SK-N-SH (cell line): ENCODE results near the gene HAUS8. TPM values are rescaled to one million over a fixed set of nuclear protein-coding genes. Genes with fewer than 3 reads are reported as not detected.

Experiments
- CTCF ChIA-PET: fragments of 300-600, 350-600 bp; formaldehyde crosslinking; extraction: SDS; loops from one replicate; lab custom pipeline; 2021; lab: Yijun Ruan, JAX
- POLR2A ChIA-PET: fragments of 350-600 bp; sonication (Branson Sonifier 250); formaldehyde crosslinking; extraction: SDS; loops from one replicate; lab custom pipeline; 2020; ENCODE audit warnings: antibody characterized with exemption, inconsistent platforms; lab: Yijun Ruan, JAX
- DNase-seq: peaks from one replicate; pipeline ENCODE4 v3.0.0; 2012
- H2AFZ ChIP-seq: fragments of 200-600 bp; sonication (generic); 2 replicates; pipeline ENCODE4 v1.8.1; 2016; ENCODE audit warnings: antibody characterized with exemption, mild to moderate bottlenecking, low read depth
- H3F3A ChIP-seq: fragments of 200-600 bp; sonication (generic); replicated peaks from 2 replicates; pipeline ENCODE3; 2016; ENCODE audit warnings: antibody characterized with exemption, mild to moderate bottlenecking; ENCODE audit not compliant: insufficient read depth
- H3K27ac ChIP-seq, 2 experiments: fragments of 200-500 bp in 1 of 2; fragments of 200-600 bp in 1 of 2; sonication (Bioruptor generic) in 1 of 2; sonication (generic), shearing (Covaris generic) in 1 of 2; 2 replicates each; pipeline versions ENCODE4 v1.5.1 to v1.6.1; 2014 to 2016; ENCODE audit warnings: low read depth in 2 of 2, inconsistent platforms in 1 of 2, low read length in 1 of 2, mild to moderate bottlenecking in 1 of 2, mixed read lengths in 1 of 2
- H3K27me3 ChIP-seq: fragments of 200-600 bp; sonication (generic), shearing (Covaris generic); 2 replicates; pipeline ENCODE4 v1.6.1; 2016; ENCODE audit warnings: mixed run types; ENCODE audit not compliant: insufficient read depth
- H3K36me3 ChIP-seq, 2 experiments: fragments of 200-500 bp in 1 of 2; fragments of 200-600 bp in 1 of 2; sonication (Bioruptor generic) in 1 of 2; sonication (generic) in 1 of 2; replicated peaks in 1 of 2; 2 replicates each; pipeline versions ENCODE3 to v1.5.1; 2014 to 2016; ENCODE audit warnings: low read length in 1 of 2, mild to moderate bottlenecking in 1 of 2; ENCODE audit not compliant: insufficient read depth in 2 of 2, control insufficient read depth in 1 of 2
- H3K4me1 ChIP-seq, 2 experiments: fragments of 200-500 bp in 1 of 2; fragments of 200-600 bp in 1 of 2; sonication (Bioruptor generic) in 1 of 2; sonication (generic), shearing (Covaris generic) in 1 of 2; 2 replicates each; pipeline versions ENCODE4 v1.5.1 to v1.6.1; 2014 to 2016; ENCODE audit warnings: low read depth in 1 of 2, low read length in 1 of 2, mixed run types in 1 of 2; ENCODE audit not compliant: insufficient read depth in 2 of 2, control insufficient read depth in 1 of 2
- H3K4me2 ChIP-seq: fragments of 200-600 bp; sonication (generic), shearing (Covaris generic); 2 replicates; pipeline ENCODE4 v1.6.1; 2017; ENCODE audit warnings: mixed run types
- H3K4me3 ChIP-seq, 2 experiments: fragments of 200-500 bp in 1 of 2; fragments of 200-600 bp in 1 of 2; sonication (Bioruptor generic) in 1 of 2; sonication (generic), shearing (Covaris generic) in 1 of 2; 2 replicates each; pipeline versions ENCODE4 v1.5.1 to v1.8.1; 2014 to 2016; ENCODE audit warnings: low read depth in 2 of 2, inconsistent platforms in 1 of 2, low read length in 1 of 2, mild to moderate bottlenecking in 1 of 2, mixed read lengths in 1 of 2, moderate library complexity in 1 of 2
- H3K79me2 ChIP-seq: fragments of 200-600 bp; sonication (generic); 2 replicates; pipeline ENCODE4 v1.8.1; 2017; ENCODE audit warnings: mild to moderate bottlenecking; ENCODE audit not compliant: insufficient read depth
- H3K9ac ChIP-seq: fragments of 200-600 bp; sonication (generic); 2 replicates; pipeline ENCODE4 v1.6.1; 2017; ENCODE audit warnings: mixed run types
- H3K9me2 ChIP-seq: fragments of 200-600 bp; sonication (generic); 2 replicates; pipeline ENCODE4 v1.6.1; 2017; ENCODE audit warnings: mixed run types
- H3K9me3 ChIP-seq: fragments of 200-600 bp; sonication (generic); 2 replicates; pipeline ENCODE4 v1.6.1; 2017; ENCODE audit warnings: mixed run types, mild to moderate bottlenecking, moderate library complexity
- H4K20me1 ChIP-seq: fragments of 200-600 bp; sonication (generic); 2 replicates; pipeline ENCODE4 v1.6.1; 2017; ENCODE audit warnings: mild to moderate bottlenecking, mixed run types; ENCODE audit not compliant: insufficient read depth
- CHD2 ChIP-seq: fragments of 150-350 bp; IDR thresholded peaks from 2 replicates; pipeline ENCODE4 v1.6.1; 2018; ENCODE audit warnings: low read length; ENCODE audit not compliant: partially characterized antibody
- ELF1 ChIP-seq: IDR thresholded peaks from 2 replicates; pipeline ENCODE4 v1.4.0; 2012
- EZH2phosphoT487 ChIP-seq: fragments of 200-600 bp; sonication (generic); IDR thresholded peaks from 2 replicates; pipeline ENCODE4 v1.6.1; 2017; ENCODE audit warnings: low read depth, mixed run types, mild to moderate bottlenecking, antibody characterized with exemption, moderate library complexity, borderline replicate concordance
- FOSL2 ChIP-seq: IDR thresholded peaks from 2 replicates; pipeline ENCODE4 v1.4.0; 2012; ENCODE audit warnings: low read depth, mild to moderate bottlenecking, moderate library complexity, borderline replicate concordance
- GATA2 ChIP-seq: sonication (generic); formaldehyde crosslinking; IDR thresholded peaks from 2 replicates; pipeline ENCODE4 v1.5.0; 2020; ENCODE audit warnings: mild to moderate bottlenecking, missing genetic modification reagents
- JUND ChIP-seq: IDR thresholded peaks from 2 replicates; pipeline ENCODE4 v1.4.0; 2012
- MEF2A ChIP-seq: IDR thresholded peaks from 2 replicates; pipeline ENCODE4 v1.4.0; 2012; ENCODE audit warnings: low read depth, borderline replicate concordance
- POLR2AphosphoS5 ChIP-seq: IDR thresholded peaks from 2 replicates; pipeline ENCODE4 v1.6.1; 2012; ENCODE audit warnings: low read depth, low read length
- RCOR1 ChIP-seq: fragments of 150-350 bp; IDR thresholded peaks from 2 replicates; pipeline ENCODE4 v1.6.1; 2017; ENCODE audit warnings: antibody characterized with exemption, low read length
- RFX5 ChIP-seq: IDR thresholded peaks from 2 replicates; pipeline ENCODE4 v1.6.1; 2012; ENCODE audit warnings: mild to moderate bottlenecking, improper control_type of control experiment, low read length
- SMC3 ChIP-seq: IDR thresholded peaks from 2 replicates; pipeline ENCODE4 v1.6.1; 2012; ENCODE audit warnings: low read depth, low read length, improper control_type of control experiment
- TCF12 ChIP-seq: IDR thresholded peaks from 2 replicates; pipeline ENCODE4 v1.4.0; 2012
- TEAD4 ChIP-seq: IDR thresholded peaks from 2 replicates; pipeline ENCODE4 v1.4.0; 2012; ENCODE audit warnings: mild to moderate bottlenecking, borderline replicate concordance; ENCODE audit not compliant: insufficient read depth
- WGBS: methylation state at CpG from one replicate; pipeline ENCODE4 v1.1.6; 2017; ENCODE audit warnings: low lambda C conversion rate; 5-methylcytosine and 5-hydroxymethylcytosine counted together
- polyA plus RNA-seq, 3 experiments: library from polyadenylated mRNA; depleted of rRNA; stranded (reverse); fragments of >200 nt; gene quantifications; 2 replicates each; pipeline ENCODE4 v1.2.3, GENCODE V29; 2012
- TF ChIP-seq, protein P1 (sequence below): IDR thresholded peaks from 2 replicates; pipeline ENCODE4 v1.4.0; 2012; ENCODE audit warnings: low read depth, borderline replicate concordance
- TF ChIP-seq, protein P2 (sequence below): IDR thresholded peaks from 2 replicates; pipeline ENCODE4 v1.4.0; 2012; ENCODE audit warnings: low read depth
- TF ChIP-seq, protein P3 (sequence below): fragments of 150-350 bp; IDR thresholded peaks from 2 replicates; pipeline ENCODE4 v1.6.1; 2017; ENCODE audit warnings: antibody characterized with exemption, low read length, low read depth, borderline replicate concordance
- TF ChIP-seq, protein P4 (sequence below): fragments of 200-600 bp; sonication (generic); IDR thresholded peaks from 2 replicates; pipeline ENCODE4 v1.6.1; 2017; ENCODE audit warnings: antibody characterized with exemption, mild to moderate bottlenecking, moderate library complexity
- TF ChIP-seq, protein P5 (sequence below): IDR thresholded peaks from 2 replicates; pipeline ENCODE4 v1.6.1; 2012; ENCODE audit warnings: mild to moderate bottlenecking, low read depth, low read length, moderate library complexity

Gene HAUS8
- polyA plus RNA-seq, 1 of the 3 experiments (the other 2 are of a cell fraction), result 9.6 TPM

DNA sequence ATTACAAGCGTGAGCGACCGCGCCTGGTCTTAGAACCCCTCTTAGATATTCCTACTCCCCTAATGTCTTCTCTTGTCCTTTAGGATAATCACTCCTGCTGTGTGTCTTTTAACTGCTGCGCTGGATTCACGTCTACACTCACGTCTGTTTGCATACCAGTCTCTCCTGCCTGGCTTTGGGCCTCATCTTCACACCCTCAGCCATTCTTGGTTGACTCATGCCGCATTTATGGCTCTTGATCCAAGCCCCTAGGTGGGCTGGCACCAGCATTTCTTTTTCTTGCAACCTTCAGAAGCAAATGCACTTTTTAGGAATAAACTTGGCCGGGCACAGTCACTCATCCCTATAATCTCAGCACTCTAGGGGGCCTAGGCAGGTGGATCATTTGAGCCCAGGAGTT, 23.1 kb upstream of the HAUS8 start:
- no peak for DNase-seq
- Histone ChIP-seq H3K27me3 (no peaks in the 10 kb centered on the region), H3K9ac (no peak overlapping the region), H3K9me2 (no peaks in the 10 kb centered on the region), H3K79me2 (peaks cover 99% of the 10 kb centered on the region), H2AFZ (no peak overlapping the region), H3K4me2 (no peak overlapping the region), H3K4me1 (peaks cover 0 to 7% of the 10 kb centered on the region in 2 experiments; a peak in 1 of 4 replicates), H3K27ac (no peak overlapping the region), H3K9me3 (no peaks in the 10 kb centered on the region), H3K36me3 (peaks cover 8 to 23% of the 10 kb centered on the region in 2 experiments), H3F3A (no peaks in the 10 kb centered on the region), H3K4me3 (no peak overlapping the region), H4K20me1 (peaks cover 37% of the 10 kb centered on the region; the same call in 1 of the 2 replicates)
- no peak for TF ChIP-seq POLR2AphosphoS5
- no peak for TF ChIP-seq FOSL2
- TF ChIP-seq ELF1, result no peak
- TF ChIP-seq MEF2A, result no peak
- TF ChIP-seq EZH2phosphoT487, result no peak
- no peak for TF ChIP-seq TEAD4
- TF ChIP-seq, protein P1, sequence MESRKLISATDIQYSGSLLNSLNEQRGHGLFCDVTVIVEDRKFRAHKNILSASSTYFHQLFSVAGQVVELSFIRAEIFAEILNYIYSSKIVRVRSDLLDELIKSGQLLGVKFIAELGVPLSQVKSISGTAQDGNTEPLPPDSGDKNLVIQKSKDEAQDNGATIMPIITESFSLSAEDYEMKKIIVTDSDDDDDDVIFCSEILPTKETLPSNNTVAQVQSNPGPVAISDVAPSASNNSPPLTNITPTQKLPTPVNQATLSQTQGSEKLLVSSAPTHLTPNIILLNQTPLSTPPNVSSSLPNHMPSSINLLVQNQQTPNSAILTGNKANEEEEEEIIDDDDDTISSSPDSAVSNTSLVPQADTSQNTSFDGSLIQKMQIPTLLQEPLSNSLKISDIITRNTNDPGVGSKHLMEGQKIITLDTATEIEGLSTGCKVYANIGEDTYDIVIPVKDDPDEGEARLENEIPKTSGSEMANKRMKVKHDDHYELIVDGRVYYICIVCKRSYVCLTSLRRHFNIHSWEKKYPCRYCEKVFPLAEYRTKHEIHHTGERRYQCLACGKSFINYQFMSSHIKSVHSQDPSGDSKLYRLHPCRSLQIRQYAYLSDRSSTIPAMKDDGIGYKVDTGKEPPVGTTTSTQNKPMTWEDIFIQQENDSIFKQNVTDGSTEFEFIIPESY, result no peak
- TF ChIP-seq, protein P2, sequence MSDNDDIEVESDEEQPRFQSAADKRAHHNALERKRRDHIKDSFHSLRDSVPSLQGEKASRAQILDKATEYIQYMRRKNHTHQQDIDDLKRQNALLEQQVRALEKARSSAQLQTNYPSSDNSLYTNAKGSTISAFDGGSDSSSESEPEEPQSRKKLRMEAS, result no peak
- TF ChIP-seq JUND, result no peak
- TF ChIP-seq, protein P3, sequence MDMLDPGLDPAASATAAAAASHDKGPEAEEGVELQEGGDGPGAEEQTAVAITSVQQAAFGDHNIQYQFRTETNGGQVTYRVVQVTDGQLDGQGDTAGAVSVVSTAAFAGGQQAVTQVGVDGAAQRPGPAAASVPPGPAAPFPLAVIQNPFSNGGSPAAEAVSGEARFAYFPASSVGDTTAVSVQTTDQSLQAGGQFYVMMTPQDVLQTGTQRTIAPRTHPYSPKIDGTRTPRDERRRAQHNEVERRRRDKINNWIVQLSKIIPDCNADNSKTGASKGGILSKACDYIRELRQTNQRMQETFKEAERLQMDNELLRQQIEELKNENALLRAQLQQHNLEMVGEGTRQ, result no peak
- no peak for TF ChIP-seq RCOR1
- no peak for TF ChIP-seq SMC3
- TF ChIP-seq, protein P4, sequence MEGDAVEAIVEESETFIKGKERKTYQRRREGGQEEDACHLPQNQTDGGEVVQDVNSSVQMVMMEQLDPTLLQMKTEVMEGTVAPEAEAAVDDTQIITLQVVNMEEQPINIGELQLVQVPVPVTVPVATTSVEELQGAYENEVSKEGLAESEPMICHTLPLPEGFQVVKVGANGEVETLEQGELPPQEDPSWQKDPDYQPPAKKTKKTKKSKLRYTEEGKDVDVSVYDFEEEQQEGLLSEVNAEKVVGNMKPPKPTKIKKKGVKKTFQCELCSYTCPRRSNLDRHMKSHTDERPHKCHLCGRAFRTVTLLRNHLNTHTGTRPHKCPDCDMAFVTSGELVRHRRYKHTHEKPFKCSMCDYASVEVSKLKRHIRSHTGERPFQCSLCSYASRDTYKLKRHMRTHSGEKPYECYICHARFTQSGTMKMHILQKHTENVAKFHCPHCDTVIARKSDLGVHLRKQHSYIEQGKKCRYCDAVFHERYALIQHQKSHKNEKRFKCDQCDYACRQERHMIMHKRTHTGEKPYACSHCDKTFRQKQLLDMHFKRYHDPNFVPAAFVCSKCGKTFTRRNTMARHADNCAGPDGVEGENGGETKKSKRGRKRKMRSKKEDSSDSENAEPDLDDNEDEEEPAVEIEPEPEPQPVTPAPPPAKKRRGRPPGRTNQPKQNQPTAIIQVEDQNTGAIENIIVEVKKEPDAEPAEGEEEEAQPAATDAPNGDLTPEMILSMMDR, result no peak
- no peak for TF ChIP-seq GATA2 (CRISPR knock-in tag)
- no peak for TF ChIP-seq CHD2
- TF ChIP-seq TCF12, result no peak
- TF ChIP-seq, protein P5, sequence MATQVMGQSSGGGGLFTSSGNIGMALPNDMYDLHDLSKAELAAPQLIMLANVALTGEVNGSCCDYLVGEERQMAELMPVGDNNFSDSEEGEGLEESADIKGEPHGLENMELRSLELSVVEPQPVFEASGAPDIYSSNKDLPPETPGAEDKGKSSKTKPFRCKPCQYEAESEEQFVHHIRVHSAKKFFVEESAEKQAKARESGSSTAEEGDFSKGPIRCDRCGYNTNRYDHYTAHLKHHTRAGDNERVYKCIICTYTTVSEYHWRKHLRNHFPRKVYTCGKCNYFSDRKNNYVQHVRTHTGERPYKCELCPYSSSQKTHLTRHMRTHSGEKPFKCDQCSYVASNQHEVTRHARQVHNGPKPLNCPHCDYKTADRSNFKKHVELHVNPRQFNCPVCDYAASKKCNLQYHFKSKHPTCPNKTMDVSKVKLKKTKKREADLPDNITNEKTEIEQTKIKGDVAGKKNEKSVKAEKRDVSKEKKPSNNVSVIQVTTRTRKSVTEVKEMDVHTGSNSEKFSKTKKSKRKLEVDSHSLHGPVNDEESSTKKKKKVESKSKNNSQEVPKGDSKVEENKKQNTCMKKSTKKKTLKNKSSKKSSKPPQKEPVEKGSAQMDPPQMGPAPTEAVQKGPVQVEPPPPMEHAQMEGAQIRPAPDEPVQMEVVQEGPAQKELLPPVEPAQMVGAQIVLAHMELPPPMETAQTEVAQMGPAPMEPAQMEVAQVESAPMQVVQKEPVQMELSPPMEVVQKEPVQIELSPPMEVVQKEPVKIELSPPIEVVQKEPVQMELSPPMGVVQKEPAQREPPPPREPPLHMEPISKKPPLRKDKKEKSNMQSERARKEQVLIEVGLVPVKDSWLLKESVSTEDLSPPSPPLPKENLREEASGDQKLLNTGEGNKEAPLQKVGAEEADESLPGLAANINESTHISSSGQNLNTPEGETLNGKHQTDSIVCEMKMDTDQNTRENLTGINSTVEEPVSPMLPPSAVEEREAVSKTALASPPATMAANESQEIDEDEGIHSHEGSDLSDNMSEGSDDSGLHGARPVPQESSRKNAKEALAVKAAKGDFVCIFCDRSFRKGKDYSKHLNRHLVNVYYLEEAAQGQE, result no peak
- TF ChIP-seq RFX5, result no peak
- ChIA-PET CTCF (no interaction called here), POLR2A (interaction anchor here (0.6 kb wide), 1 partner anchor 10 kb away, joined by 3 read pairs; no protein-coding TSS in a partner anchor)
- WGBS, result 97% methylated on average over 9 of the region's 9 CpGs
